NCI-H1105 treated with DMSO at 0.1 percent for 48 hours (cell line): ENCODE results near the gene CYTH4.

Experiments used
- DNase-seq: peaks from one replicate; lab custom pipeline; 2025; lab: John Stamatoyannopoulos, UW

The CYTH4 gene

GRCh38 chr22:37270928-37271650 lies 11.2 kb upstream of the CYTH4 start:
- no peak for DNase-seq

- DNase-seq, result no peak
These were observed 9.0 kb upstream of the CYTH4 start for GRCh38 chr22:37273126-37273845.

DNA sequence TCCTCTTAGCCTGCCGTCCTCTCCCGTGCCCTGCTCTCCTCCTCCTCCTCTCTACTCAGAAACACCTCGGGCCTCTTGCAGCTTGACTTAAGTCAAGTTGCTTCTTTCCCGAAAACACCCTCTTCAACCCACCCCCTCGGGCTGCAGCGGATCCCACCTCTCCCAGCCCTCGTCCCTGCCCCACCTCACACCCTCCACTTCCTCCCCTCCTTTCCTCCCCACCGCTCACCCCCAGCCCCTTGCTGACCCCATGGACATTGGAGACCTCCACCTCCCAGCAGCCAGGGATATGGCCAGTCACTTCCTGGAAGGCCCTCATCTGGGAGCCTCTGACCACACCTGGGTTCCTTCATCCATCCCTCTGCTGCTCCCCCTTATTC lies 8.5 kb upstream of the CYTH4 start:
- no peak for DNase-seq

DNA sequence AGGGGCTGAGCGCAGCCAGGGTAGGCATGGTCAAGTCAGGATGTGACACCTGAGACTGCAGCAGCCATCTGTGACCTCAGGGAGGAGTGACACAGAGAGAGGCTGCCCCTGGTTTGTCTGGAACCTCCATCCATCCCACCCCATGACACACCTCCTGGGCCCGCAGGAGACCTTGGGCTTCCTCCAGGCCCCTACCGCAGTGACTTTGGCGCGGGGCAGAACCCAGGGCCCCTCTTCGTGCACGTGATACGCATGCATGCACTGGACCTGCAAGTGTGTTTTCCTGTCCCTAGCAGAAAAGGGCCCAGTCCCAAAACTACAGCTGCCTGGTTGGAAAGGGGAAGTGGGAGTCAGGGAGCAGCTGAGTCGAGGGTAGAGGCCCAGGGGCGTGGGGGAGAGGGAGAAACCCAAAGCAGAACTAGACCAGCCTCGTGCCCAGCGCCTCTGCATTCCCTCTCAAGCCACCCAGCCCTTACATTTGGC lies 7.9 kb upstream of the CYTH4 start:
- no peak for DNase-seq

DNA sequence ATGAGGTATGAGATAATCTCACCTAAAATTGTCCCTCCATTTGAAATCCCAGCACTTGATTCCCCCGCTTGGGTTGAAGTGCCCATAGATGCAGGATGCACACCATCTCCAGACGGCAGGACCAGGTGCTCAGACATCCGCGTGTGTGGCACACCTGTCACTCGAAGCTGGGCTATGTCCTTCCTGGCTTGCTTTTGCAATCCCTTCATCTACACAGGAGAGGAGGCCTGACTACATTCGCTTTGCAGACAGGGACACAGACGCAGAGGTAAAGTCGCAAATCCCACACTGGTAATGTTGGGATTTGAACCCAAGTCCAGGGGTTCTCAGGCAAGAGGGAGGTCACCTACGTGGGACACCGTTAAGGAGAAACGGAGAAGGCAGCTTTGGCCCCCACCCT lies 7.2 kb upstream of the CYTH4 start:
- DNase-seq, result no peak

DNA sequence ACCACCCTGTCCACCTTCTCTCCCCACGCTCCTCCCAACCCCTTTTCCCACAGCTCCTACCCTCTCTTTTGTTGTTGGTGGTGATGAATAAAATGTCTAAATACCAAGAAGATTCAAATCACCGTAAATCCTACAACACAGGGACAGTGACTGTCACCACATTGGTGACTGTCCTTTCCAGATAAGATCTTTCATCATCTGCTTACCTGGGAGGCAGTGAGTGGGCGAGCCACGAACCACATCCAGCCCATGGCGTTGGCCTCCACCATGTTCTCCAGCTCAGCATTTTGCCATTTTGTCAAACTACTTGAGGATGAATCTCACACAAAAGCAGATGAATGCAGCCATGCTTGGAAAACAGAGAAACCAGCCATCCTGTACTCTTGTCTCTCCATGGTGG lies 6.7 kb upstream of the CYTH4 start:
- DNase-seq, result no peak

DNA sequence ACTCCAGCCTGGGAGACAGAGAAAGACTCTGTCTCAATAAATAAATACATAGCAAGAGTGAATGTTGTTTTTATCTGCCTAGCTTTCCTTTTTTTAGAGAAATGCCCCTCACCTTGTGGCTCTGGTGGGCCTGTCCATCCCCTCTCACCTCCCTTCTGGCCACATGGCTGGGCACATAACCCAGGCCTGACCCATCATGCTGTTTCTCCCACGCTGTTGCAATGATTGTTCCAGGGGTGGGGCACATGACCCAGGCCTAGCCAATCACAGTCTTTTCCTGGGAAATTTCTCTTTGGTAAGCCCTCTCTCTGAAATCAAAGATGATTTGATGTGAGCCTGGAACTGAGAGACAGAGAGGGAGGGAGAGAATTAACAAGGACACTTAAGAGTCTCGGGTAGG lies 5.5 kb upstream of the CYTH4 start:
- DNase-seq, result no peak

DNA sequence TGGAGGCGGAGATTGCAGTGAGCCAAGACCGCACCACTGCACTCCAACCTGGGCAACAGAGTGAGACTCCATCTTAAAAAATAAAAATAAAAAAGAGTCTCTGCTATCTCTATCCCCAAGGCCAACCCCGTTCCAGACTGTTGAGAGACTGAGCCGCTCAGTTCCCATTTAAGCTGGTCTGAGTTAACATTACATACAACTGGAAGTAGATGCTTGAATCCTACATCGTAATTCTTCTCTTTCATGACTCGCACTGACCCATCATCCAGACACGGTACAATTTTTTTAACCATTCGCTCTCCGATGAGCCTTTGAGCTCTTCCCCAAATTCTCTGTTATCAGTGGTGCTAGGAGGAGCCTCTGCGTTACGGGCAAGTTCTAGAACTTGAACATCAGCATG lies 4.9 kb upstream of the CYTH4 start:
- DNase-seq, result no peak

- DNase-seq, result no peak
These were observed 4.0 kb upstream of the CYTH4 start for GRCh38 chr22:37278261-37278660.

DNA sequence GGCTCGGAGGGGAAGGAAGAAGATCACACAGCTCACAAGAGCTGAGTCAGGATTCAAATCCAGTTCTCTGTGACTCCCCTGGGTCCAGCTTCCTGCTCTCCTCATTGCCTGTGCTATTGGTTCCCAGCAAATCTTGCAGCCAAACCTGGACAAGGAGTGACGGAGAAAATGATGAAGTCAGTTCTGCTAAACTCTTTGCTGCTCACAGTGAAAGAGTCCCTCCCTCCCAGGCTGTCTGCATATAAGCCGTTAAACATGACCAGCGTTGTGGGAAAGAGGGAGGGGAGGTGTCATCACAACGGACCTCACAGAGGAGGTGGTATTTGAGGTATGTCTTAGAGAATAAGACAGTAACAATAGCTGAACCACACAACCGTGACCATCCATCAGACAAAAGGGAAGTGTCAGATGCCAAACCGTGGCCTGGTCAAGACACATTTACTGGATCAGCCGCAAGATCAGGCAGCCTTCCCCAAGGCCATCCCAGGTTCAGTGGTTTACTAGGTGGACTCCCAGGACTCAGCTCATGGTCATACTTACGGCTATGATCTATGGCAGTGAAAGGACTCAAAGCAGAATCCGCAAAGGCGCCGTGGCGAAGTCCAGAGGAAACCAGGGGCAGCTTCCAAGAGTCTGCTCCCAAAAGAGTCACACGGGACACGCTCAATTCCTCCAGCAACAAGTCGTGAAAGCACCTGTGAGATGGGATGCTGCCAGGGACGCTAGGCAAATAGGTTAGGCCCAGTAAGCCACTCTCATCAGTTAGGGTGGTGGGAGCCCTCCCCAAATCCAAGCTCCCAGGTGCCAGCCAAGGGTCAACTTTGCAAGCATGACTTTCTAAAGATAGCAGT lies 2.8 kb upstream of the CYTH4 start:
- no peak for DNase-seq

DNA sequence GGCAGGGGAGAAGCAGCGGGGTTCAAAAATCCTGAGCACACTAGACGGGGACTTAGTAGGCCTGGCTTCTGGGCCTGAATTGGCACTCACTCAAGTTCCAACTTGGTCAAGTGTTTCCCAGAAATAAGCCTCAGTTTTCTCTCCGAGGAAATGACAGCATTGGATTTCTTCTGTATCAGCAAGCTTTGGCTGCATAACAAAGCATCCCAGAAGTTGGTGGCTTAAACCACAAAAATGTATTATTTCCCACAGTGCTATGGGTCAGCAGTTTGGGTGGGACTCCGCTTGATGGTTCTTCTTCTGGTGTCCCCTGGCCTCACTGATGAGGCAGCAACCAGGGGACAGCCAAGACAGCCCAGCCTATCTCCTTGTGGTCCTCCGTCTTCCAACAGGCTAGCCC lies 1.6 kb upstream of the CYTH4 start:
- no peak for DNase-seq

DNA sequence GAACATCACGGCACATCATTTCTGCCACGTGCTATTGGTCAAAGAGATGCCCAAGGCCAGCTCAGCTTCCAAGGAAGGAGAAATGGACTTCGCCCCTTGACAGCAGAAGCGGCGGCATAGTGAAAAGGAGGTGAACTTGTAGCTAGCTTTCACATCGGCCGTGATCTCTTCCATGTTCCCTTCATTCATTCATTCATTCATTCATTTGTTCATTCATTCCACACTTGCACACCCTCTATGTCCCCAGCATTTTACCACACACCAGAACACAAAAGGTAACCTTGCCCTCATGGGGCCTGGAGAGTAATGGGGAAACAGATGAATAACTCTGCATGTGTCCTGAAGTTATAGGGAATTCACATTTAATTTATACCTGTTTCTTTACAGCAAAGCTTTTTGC lies 1.1 kb upstream of the CYTH4 start:
- no peak for DNase-seq

DNA sequence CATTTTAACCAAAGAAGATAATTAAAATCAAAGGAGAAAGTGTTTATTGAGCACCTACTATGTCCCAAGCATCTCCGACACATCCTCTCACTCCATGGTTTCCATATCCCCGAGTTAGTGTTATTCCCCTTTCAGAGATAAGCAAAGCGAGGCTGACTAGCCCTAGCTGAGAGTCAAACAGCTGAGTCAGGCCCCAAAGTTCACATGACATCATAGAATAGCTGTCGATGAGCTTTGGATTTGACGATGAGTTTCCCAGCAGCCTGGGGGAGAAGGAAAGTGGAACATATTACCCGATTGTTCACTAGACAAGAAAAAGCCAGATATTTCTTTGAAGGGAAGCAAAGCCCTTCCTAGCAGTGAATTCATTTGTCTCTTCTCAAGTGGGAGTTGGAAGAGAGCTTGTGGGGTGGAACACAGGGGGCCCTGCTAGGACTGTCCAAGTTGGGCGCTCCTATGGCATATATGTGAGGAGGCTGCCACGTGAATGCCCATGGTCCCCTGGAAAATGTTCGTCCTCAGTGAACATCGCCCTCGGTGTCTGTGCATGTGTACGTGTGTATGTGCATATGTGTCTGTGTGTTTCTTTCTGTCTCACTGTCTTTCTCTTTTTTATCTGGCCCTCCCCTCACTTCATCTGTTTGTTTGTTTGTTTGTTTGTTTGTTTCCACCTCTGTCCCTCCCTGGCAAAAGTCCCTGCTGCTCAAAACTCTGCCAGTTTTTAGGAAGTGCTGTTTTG lies 493 bp upstream of the CYTH4 start:
- DNase-seq, result no peak

GRCh38 chr22:37283393-37283937 lies 1.2 kb downstream of the CYTH4 start:
- DNase-seq, result no peak

GRCh38 chr22:37284126-37284804 lies 2.0 kb downstream of the CYTH4 start:
- DNase-seq, result no peak

- DNase-seq, result no peak
These were observed 2.6 kb downstream of the CYTH4 start for GRCh38 chr22:37284805-37285355.

DNA sequence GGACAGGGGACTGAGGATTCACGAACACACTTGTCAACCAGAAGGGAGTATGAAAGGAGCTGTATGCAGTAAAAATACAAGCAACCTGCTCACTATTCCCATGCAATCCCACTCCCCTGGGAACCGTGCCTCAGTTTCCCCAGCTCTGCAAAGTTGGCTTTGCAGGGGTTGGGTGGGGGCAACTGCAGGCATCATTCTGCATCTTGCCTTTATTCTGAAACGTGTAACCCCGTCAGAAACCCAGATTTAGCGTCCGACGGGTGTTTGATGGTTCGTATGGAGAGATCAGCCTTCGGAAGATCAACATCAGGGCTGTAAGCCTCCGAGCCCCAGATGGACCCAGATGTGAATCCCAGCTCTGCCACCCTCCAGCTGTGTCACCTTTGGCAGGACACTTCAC lies 3.6 kb downstream of the CYTH4 start:
- no peak for DNase-seq

DNA sequence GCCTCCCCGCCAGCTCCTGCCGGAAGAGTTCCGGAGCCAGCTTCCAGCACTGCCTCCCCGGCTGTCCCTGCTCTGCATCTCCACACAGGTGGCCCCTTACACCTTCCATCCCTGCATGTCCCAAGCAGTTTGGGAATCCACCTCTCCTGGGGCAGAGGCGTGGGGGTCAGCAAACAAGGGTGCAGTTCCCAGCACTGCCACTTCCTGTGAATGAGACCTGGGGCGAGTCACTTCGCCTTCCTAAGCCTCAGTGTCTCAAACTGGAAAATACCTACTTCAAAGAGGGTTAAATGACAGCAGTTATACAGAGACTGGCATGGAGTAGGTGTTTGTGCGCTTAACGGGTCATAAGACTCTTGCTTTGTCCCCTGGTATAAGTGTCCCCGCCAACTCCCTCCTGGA lies 5.2 kb downstream of the CYTH4 start:
- no peak for DNase-seq

- DNase-seq, result no peak
These were observed 6.2 kb downstream of the CYTH4 start for GRCh38 chr22:37288521-37288920.

DNA sequence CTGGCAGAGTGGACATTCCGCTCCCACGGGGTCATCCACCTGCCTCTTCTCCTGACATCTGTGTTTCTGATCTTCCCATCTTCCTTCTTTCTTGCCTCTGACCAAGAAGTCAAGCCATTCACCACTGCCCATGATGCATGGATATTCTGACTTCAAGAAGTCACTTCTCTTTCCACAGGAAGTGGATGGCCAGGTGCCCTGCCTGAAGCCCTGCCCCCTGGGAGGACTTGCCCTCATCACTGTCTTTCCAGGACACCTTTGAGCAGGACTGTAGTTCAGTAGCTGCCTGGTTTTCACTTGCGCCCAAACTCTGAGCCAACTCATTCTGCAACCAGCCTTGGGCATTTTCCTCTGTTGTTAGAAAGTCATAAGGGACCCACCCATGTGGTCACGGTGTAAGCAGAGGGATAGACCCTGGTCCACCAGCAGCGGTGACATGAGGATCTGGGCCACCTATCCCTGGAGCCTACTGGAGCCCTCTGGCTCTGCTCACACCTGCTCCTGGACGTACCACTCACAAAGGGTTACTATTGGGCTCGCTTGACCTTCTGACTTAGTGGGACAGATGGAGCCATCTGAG lies 6.9 kb downstream of the CYTH4 start:
- no peak for DNase-seq

DNA sequence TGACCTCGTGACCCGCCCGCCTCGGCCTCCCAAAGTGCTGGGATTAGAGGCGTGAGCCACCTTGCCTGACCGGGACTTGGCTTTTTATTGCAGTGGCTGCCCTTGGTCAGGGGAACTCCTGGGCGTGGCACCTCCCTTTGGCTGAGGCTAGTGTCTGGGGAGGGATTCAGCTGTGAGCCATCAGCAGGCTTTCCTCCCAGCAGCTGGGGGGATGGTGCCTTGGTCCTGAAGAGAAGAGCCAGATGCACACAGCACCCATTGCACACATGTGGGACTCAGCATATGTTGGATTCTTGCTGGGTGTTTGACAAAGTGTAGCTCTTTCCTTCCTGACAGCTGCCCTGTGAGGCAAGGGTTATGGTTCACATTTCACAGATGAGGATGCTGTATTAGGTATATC lies 8.4 kb downstream of the CYTH4 start:
- DNase-seq, result no peak
